Measurements from ENCODE around the gene TTC34. TPM values are rescaled to one million over a fixed set of nuclear protein-coding genes. Genes with fewer than 3 reads are reported as not detected.
"Not testable (repeated sequence)": the region's sequence is repeated elsewhere in the genome, so short reads cannot be mapped to it uniquely, and the experiment has no call there.

TTC34 gene
- total RNA-seq, 1 experiment from 2014 or later = 0.38 TPM

DNA sequence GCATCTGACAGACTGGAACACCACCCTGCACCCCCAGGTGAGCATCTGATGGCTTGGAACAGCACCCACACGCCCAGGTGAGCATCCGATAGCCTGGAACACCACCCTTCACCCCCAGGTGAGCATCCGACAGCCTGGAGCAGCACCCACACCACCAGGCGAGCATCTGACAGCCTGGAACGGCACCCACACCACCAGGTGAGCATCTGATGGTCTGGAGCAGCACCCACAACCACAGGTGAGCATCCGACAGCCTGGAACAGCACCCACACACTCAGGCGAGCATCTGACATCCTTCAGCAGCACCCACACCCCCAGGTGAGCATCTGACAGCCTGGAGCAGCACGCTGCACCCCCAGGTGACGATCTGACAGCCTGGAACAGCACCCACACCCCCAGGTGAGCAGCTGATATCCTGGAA lies 118.2 kb downstream of the TTC34 start:
- DNase-seq = peak in 1 of 2 experiments; percentile 5
- not testable (repeated sequence) for H3K4me1 ChIP-seq; H3K27ac ChIP-seq; H3K9me3 ChIP-seq (replicated peaks); H3K36me3 ChIP-seq; H3K27me3 ChIP-seq; H3K4me3 ChIP-seq

DNA sequence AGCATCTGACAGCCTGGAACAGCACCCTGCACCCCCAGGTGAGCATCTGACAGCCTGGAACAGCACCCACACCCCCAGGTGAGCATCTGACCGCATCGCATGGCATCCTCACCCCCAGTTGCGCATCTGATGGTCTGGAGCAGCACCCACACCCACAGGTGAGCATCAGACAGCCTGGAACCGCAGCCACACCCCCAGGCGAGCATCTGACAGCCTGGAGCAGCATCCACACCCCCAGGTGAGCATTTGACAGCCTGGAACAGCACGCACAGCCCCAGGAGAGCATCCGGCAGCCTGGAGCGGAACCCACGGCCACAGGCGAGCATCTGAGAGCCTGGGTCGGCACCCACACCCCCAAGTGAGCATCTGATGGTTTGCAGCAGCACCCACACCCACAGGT lies 118.6 kb downstream of the TTC34 start:
- not testable (repeated sequence) for H3K9me3 ChIP-seq (replicated peaks)

DNA sequence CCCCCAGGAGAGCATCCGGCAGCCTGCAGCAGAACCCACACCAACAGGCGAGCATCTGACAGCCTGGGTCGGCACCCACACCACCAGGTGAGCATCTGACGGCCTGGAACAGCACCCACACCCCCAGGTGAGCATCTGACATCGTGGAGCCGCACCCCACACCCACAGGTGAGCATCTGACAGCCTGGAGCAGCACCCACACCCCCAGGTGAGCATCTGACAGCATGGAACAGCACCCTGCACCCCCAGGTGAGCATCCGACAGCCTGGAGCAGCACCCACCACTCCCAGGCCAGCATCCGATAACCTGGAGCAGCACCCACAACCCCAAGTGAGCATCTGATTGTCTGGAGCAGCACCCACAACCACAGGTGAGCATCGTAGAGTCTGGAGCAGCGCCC lies 124.8 kb downstream of the TTC34 start:
- not testable (repeated sequence) for H3K36me3 ChIP-seq; DNase-seq; H3K4me1 ChIP-seq; H3K4me3 ChIP-seq; H3K27ac ChIP-seq; H3K9me3 ChIP-seq (replicated peaks); H3K27me3 ChIP-seq

More for the DNA sequence above, 118.6 kb downstream of the TTC34 start:
- DNase-seq = peak in 1 of 2 experiments; percentile 5
- not testable (repeated sequence) for H3K27me3 ChIP-seq, H3K36me3 ChIP-seq, H3K27ac ChIP-seq, H3K4me1 ChIP-seq, H3K4me3 ChIP-seq

DNA sequence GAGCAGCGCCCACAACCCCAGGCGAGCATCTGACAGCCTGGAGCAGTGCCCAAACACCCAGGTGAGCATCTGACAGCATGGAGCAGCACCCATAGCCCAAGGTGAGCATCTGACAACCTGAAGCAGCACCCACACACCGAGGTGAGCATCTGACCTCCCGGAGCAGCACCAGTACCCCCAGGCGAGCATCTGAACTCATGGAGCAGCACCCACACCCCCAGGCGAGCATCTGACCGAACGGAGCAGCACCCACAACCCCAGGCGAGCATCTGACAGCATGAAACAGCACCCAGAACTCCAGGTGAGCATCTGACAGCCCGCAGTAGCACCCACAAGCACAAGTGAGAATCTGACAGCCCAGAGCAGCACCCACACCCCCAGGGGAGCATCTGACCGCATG lies 129.8 kb downstream of the TTC34 start:
- not testable (repeated sequence) for H3K27me3 ChIP-seq; H3K9me3 ChIP-seq (replicated peaks); H3K4me3 ChIP-seq; H3K27ac ChIP-seq; H3K4me1 ChIP-seq; H3K36me3 ChIP-seq
- DNase-seq = peak in 1 of 2 experiments; percentile 34

DNA sequence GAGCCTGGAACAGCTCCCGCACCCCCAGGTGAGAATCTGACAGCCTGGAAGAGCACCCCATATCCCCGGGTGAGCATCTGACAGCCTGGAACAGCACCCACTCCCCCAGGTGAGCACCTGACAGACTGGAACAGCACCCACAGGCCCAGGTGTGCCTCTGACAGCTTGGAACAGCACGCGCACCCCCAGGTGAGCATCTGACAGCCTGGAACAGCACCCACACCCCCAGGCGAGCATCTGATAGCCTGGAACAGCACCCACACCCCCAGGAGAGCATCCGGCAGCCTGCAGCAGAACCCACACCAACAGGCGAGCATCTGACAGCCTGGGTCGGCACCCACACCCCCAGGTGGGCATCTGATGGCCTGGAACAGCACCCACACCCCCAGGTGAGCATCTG lies 141.7 kb downstream of the TTC34 start:
- not testable (repeated sequence) for H3K36me3 ChIP-seq; H3K9me3 ChIP-seq (replicated peaks); H3K27me3 ChIP-seq; H3K4me1 ChIP-seq; H3K27ac ChIP-seq; H3K4me3 ChIP-seq
- DNase-seq = peak in 1 of 2 experiments; percentile 59

DNA sequence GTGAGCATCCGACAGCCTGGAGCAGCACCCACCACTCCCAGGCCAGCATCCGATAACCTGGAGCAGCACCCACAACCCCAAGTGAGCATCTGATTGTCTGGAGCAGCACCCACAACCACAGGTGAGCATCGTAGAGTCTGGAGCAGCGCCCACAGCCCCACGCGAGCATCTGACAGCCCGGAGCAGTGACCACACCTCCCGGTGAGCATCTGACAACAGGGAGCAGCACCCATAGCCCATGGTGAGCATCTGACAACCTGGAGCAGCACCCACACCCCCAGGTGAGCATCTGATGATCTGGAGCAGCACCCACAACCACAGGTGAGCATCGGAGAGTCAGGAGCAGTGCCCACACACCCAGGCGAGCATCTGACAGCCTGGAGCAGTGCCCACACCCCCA lies 143.6 kb downstream of the TTC34 start:
- not testable (repeated sequence) for H3K4me3 ChIP-seq; H3K9me3 ChIP-seq (replicated peaks); H3K27me3 ChIP-seq; H3K36me3 ChIP-seq; H3K27ac ChIP-seq; H3K4me1 ChIP-seq
- DNase-seq = peak in 1 of 2 experiments; percentile 60

DNA sequence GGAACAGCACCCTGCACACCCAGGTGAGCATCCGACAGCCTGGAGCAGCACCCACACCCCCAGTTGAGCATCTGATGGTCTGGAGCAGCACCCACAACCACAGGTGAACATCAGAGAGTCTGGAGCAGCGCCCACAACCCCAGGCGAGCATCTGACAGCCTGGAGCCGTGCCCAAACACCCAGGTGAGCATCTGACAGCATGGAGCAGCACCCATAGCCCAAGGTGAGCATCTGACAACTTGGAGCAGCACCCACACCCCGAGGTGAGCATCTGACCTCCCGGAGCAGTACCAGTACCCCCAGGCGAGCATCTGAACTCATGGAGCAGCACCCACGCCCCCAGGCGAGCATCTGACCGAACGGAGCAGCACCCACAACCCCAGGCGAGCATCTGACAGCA lies 144.4 kb downstream of the TTC34 start:
- not testable (repeated sequence) for H3K4me3 ChIP-seq; H3K36me3 ChIP-seq; H3K4me1 ChIP-seq; H3K27ac ChIP-seq; H3K9me3 ChIP-seq (replicated peaks); H3K27me3 ChIP-seq
- DNase-seq = peak; percentile 24 to 52

DNA sequence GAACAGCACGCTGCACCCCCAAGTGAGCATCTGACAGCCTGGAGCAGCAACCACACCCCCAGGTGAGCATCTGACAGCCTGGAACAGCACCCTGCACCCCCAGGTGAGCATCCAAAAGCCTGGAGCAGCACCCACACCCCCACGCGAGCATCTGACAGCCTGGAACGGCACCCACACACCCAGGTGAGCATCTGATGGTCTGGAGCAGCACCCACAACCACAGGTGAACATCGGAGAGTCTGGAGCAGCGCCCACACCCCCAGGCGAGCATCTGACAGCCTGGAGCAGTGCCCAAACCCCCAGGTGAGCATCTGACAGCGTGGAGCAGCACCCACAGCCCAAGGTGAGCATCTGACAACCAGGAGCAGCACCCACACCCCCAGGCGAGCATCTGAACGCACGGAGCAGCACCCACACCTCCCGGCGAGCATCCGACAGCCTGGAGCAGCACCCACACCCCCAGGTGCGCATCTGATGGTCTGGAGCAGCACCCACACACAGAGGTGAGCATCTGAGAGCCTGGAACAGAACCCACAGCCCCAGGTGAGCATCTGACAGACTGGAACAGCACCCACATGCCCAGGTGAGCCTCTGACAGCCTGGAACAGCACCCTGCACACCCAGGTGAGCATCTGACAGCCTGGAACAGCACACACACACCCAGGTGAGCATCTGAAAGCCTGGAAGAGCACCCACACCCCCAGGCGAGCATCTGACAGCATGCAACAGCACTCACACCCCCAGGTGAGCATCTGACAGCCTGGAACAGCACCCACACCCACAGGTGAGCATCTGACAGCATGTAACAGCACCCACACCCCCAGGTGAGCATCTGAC lies 145.7 kb downstream of the TTC34 start:
- not testable (repeated sequence) for H3K9me3 ChIP-seq (replicated peaks); H3K27ac ChIP-seq; H3K4me3 ChIP-seq; H3K4me1 ChIP-seq; H3K36me3 ChIP-seq; H3K27me3 ChIP-seq
- DNase-seq = peak; percentile 16 to 36

DNA sequence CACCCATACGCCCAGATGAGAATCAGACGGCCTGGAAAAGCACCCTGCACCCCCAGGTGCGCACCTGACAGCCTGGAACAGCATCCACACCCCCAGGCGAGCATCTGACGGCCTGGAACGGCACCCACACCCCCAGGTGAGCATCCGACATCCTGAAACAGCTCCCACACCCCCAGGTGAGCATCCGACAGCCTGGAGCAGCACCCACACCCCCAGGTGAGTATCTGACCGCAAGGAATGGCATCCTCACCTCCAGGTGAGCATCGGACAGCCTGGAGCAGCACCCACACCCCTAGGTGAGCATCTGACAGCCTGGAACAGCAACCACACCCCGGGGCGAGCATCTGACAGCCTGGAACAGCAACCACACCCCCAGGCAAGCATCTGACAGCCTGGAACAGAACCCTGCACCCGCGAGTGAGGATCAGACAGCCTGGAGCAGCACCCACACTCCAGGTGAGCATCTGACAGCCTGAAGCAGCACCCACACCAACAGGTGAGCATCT lies 147.0 kb downstream of the TTC34 start:
- not testable (repeated sequence) for H3K4me3 ChIP-seq; H3K27me3 ChIP-seq; H3K27ac ChIP-seq; H3K36me3 ChIP-seq; H3K9me3 ChIP-seq (replicated peaks); H3K4me1 ChIP-seq
- peak in 1 of 2 experiments; percentile 21 for DNase-seq

DNA sequence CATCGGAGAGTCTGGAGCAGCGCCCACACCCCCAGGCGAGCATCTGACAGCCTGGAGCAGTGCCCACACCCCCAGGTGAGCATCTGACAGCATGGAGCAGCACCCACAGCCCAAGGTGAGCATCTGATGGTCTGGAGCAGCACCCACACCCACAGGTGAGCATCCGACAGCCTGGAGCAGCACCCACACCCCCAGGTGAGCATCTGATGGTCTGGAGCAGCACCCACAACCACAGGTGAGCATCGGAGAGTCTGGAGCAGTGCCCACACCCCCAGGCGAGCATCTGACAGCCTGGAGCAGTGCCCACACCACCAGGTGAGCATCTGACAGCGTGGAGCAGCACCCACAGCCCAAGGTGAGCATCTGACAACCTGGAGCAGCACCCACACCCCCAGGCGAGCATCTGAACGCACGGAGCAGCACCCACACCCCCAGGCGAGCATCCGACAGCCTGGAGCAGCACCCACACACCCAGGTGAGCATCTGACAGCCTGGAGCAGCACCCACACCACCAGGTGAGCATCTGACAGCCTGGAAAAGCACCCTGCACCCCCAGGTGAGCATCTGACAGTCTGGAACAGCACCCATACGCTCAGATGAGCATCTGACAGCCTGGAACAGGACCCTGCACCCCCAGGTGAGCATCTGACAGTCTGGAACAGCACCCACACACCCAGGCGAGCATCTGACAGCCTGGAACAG lies 147.6 kb downstream of the TTC34 start:
- DNase-seq = peak in 1 of 2 experiments; percentile 54

DNA sequence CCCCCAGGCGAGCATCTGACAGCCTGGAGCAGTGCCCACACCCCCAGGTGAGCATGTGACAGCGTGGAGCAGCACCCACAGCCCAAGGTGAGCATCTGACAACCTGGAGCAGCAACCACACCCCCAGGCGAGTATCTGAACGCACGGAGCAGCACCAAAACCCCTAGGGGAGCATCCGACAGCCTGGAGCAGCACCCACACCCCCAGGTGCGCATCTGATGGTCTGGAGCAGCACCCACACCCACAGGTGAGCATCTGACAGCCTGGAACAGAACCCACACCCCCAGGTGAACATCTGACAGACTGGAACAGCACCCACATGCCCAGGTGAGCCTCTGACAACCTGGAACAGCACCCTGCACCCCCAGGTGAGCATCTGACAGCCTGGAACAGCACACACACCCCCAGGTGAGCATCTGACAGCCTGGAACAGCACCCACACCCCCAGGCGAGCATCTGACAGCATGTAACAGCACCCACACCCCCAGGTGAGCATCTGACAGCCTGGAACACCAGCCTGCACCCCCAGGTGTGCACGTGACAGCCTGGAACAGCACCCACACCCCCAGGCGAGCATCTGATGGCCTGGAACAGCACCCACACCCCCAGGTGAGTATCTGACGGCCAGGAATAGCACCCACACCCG lies 148.4 kb downstream of the TTC34 start:
- not testable (repeated sequence) for H3K4me1 ChIP-seq; DNase-seq; H3K27me3 ChIP-seq; H3K27ac ChIP-seq; H3K9me3 ChIP-seq (replicated peaks); H3K4me3 ChIP-seq; H3K36me3 ChIP-seq

More for the DNA sequence above, 147.6 kb downstream of the TTC34 start:
- H3K27ac ChIP-seq; H3K27me3 ChIP-seq; H3K9me3 ChIP-seq (replicated peaks); H3K4me1 ChIP-seq; H3K36me3 ChIP-seq; H3K4me3 ChIP-seq: not testable (repeated sequence)

DNA sequence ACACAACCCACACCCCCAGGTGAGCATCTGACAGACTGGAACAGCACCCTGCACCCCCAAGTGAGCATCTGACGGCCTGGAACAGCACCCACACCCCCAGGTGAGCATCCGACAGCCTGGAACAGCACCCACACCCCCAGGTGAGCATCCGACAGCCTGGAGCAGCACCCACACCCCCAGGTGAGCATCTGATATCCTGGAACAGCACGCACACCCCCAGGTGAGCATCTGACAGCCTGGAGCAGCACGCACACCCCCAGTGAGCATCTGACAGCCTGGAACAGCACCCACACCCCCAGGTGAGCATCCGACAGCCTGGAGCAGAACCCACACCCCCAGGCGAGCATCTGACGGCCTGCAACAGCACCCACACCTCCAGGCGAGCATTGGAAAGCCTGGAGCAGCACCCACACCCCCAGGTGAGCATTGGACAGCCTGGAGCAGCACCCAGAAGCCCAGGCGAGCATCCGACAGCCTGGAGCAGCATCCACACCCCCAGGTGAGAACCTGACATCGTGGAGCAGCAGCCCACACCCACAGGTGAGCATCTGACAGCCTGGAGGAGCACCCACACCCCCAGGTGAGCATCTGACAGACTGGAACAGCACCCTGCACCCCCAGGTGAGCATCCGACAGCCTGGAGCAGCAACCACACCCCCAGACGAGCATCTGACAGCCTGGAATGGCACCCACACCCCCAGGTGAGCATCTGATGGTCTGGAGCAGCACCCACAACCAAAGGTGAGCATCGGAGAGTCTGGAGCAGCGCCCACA lies 149.2 kb downstream of the TTC34 start:
- not testable (repeated sequence) for H3K27me3 ChIP-seq; DNase-seq; H3K4me3 ChIP-seq; H3K27ac ChIP-seq; H3K4me1 ChIP-seq; H3K9me3 ChIP-seq (replicated peaks); H3K36me3 ChIP-seq

DNA sequence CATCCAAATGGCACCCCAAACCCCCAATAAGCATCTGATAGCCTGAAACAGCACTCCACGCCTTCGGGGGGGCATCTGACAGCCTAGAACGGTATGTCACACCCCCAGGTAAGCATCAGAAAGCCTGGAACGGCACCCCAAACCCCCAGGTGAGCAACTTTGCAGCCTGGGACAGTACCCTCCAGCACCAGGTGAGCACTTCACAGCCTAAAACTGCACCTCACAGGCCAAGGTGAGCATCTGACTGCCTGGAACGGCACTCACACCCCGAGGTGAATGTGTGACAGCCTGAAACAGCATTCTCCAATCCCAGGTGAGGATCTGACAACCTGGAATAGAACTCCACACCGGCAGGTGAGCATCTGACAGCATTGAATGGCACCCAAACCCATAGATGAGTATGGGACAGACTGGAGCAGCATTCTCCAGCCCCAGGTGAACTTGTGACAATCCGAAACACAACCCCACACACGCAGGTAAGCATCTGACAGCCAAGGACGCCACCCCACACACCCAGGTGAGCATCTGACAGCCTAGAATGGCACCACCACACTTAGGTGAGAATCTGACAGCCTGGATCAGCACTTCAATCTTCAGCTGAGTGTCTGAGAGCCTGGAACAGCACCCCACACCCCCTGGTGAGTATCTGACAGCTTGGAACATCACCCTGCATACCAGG lies 150.4 kb downstream of the TTC34 start:
- no peak for DNase-seq
- Histone ChIP-seq H3K27ac (no peak overlapping the region), H3K9me3 (replicated peaks) (peaks cover 7% of the 10 kb centered on the region), H3K36me3 (no peaks in the 10 kb centered on the region), H3K4me1 (no peaks in the 10 kb centered on the region), H3K4me3 (no peak overlapping the region), H3K27me3 (no peaks in the 10 kb centered on the region; the same call in 1 of the 2 replicates)

DNA sequence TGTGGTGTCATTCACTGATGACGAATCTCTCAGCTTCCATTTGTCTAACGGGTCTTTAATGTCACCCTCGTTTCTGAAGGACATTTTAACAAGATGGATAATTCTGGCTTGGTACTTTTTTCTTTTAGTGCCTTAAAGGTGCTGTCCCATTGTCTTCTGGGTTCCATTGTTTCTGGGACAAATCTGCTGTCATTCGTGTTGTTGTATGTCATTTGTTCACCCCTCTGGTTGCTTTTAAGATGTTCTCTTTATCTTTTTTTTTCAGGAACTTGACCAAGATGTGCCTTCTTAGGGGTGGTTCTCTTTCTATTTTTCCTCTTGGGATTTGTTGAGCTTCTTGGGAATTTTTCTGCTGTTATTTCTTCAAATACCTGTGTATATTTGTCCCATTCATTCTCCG lies 154.7 kb downstream of the TTC34 start:
- Histone ChIP-seq H3K4me1 (no peaks in the 10 kb centered on the region), H3K36me3 (no peaks in the 10 kb centered on the region), H3K9me3 (replicated peaks) (peaks cover 7% of the 10 kb centered on the region), H3K4me3 (no peak overlapping the region), H3K27me3 (no peaks in the 10 kb centered on the region; the same call in 1 of the 2 replicates), H3K27ac (no peak overlapping the region)
- peak in 1 of 2 experiments; percentile 35 for DNase-seq

All from SJCRH30 (cell line).